Stomach (tissue), 9 donors: ENCODE results near the gene POLE. TPM values are rescaled to one million over a fixed set of nuclear protein-coding genes. Genes with fewer than 3 reads are reported as not detected.
A peak's percentile ranks its signal among the peaks of the same experiment; 100 is the strongest.

Experiments used
- DNase-seq, 2 donors: peaks; one replicate each; pipeline versions ENCODE4 v3.0.0 to v3.0.0-alpha.2; 2013 to 2019
- H3K27ac ChIP-seq, 5 donors: fragments of 200-600 bp in 4 of 5; sonication (generic) in 4 of 5; one replicate each; pipeline ENCODE4 v1.5.1; 2013 to 2019; ENCODE audit warnings: mild to moderate bottlenecking in 1 of 5, moderate library complexity in 1 of 5
- H3K27me3 ChIP-seq, 3 donors: fragments of 200-600 bp; sonication (generic); one replicate each; pipeline ENCODE4 v1.5.1; 2017 to 2019; ENCODE audit warnings: mixed run types in 1 of 3
- H3K36me3 ChIP-seq, 4 donors: fragments of 200-600 bp; sonication (generic); 1 replicate in 3 of 4; 2 replicates in 1 of 4; pipeline ENCODE4 v1.5.1; 2016 to 2019
- H3K4me1 ChIP-seq, 4 donors: fragments of 200-600 bp; sonication (generic); one replicate each; pipeline ENCODE4 v1.5.1; 2016 to 2019
- H3K4me3 ChIP-seq, 4 donors: fragments of 200-600 bp; sonication (generic) in 3 of 4; one replicate each; pipeline ENCODE4 v1.5.1; 2016 to 2019; ENCODE audit warnings: mild to moderate bottlenecking in 1 of 4
- H3K9me3 ChIP-seq, 4 donors: fragments of 200-600 bp; sonication (generic); one replicate each; pipeline ENCODE4 v1.5.1; 2016 to 2019
- EP300 ChIP-seq: sonication (generic); formaldehyde crosslinking; IDR thresholded peaks from one replicate; pipeline ENCODE4 v1.6.1; 2017; ENCODE audit warnings: antibody characterized with exemption
- POLR2A ChIP-seq, 4 donors: fragments of 450-650 bp; IDR thresholded peaks; one replicate each; pipeline ENCODE4 v1.6.1; 2016; ENCODE audit warnings: antibody characterized with exemption in 4 of 4, control low read depth in 2 of 4, mild to moderate bottlenecking in 1 of 4, moderate library complexity in 1 of 4
- POLR2AphosphoS5 ChIP-seq, 3 donors: sonication (generic); formaldehyde crosslinking; IDR thresholded peaks; one replicate each; pipeline ENCODE4 v1.6.1; 2016; ENCODE audit warnings: antibody characterized with exemption in 3 of 3
- WGBS, 5 donors: extraction: QIAGEN DNeasy Blood & Tissue Kit in 3 of 5; methylation state at CpG; one replicate each; pipeline versions ENCODE4 v1.1.5 to v1.1.7; 2013 to 2018; 5-methylcytosine and 5-hydroxymethylcytosine counted together
- intact Hi-C: fragments of 100-400 bp; cut with DNase I; formaldehyde crosslinking; loops from one replicate; pipeline ENCODE4 v1.15.1; 2023; ENCODE audit warnings: low total_unique reads
- polyA plus RNA-seq, 3 donors: library from polyadenylated mRNA; stranded (reverse); fragments of 200-250 nt; gene quantifications; one replicate each; pipeline ENCODE4 v1.2.3, GENCODE V29; 2013
- total RNA-seq, 5 donors: library from RNA; depleted of rRNA; stranded (reverse); fragments of >200 nt; gene quantifications; one replicate each; pipeline versions ENCODE4 v1.1.0 to v1.2.3, GENCODE V29; 2014 to 2016
- TF ChIP-seq, protein P1 (sequence below), 7 experiments: fragments of 450-650 bp in 4 of 7; fragments of 200-600 bp in 3 of 7; sonication (generic) in 3 of 7; IDR thresholded peaks; one replicate each; pipeline ENCODE4 v1.5.1; 2016 to 2019; ENCODE audit warnings: antibody characterized with exemption in 7 of 7, control low read depth in 2 of 7, mild to moderate bottlenecking in 1 of 7
- donor health status: healthy with polysubstance abuse.
- donor health status: Bipolar disorder and iron deficiency.
- donor health status: healthy.

Gene POLE
- total and polyA plus RNA-seq, 8 donors: 12.7 to 144 (median 43.3) TPM

DNA sequence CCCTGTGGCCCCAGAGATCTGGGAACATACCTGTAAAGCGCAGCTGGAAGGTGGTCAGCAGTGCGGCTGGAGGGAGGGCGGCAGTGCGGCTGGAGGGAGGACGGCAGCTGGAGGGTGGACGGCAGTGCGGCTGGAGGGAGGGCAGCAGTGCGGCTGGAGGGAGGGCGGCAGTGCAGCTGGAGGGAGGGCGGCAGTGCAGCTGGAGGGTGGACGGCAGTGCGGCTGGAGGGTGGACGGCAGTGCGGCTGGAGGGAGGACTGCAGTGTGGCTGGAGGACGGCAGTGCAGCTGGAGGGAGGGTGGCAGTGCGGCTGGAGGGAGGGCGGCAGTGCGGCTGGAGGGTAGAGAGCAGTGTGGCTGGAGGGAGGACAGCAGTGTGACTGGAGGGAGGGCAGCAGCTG is 100.2 kb downstream of the POLE start:
- DNase-seq: no peak
- WGBS, 5 donors: 83 to 94% (median 86%) methylated on average over 17 to 18 of the region's 18 CpGs
- Histone ChIP-seq H3K27ac (no peak overlapping the region), H3K4me1 (no peaks in the 10 kb centered on the region), H3K4me3 (no peak overlapping the region), H3K27me3 (peaks cover 0 to 6% (median 0%) of the 10 kb centered on the region in 3 donors), H3K9me3 (no peaks in the 10 kb centered on the region), H3K36me3 (peaks cover 0 to 21% (median 18%) of the 10 kb centered on the region in 4 donors)
- TF ChIP-seq POLR2A (IDR thresholded peaks at IDR 0.05) (no peak), EP300 (no peak), POLR2AphosphoS5 (IDR thresholded peaks at IDR 0.05) (no peak)
- TF ChIP-seq, protein P1, sequence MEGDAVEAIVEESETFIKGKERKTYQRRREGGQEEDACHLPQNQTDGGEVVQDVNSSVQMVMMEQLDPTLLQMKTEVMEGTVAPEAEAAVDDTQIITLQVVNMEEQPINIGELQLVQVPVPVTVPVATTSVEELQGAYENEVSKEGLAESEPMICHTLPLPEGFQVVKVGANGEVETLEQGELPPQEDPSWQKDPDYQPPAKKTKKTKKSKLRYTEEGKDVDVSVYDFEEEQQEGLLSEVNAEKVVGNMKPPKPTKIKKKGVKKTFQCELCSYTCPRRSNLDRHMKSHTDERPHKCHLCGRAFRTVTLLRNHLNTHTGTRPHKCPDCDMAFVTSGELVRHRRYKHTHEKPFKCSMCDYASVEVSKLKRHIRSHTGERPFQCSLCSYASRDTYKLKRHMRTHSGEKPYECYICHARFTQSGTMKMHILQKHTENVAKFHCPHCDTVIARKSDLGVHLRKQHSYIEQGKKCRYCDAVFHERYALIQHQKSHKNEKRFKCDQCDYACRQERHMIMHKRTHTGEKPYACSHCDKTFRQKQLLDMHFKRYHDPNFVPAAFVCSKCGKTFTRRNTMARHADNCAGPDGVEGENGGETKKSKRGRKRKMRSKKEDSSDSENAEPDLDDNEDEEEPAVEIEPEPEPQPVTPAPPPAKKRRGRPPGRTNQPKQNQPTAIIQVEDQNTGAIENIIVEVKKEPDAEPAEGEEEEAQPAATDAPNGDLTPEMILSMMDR (IDR thresholded peaks at IDR 0.05): no peak
- intact Hi-C loops: no loop called here

DNA sequence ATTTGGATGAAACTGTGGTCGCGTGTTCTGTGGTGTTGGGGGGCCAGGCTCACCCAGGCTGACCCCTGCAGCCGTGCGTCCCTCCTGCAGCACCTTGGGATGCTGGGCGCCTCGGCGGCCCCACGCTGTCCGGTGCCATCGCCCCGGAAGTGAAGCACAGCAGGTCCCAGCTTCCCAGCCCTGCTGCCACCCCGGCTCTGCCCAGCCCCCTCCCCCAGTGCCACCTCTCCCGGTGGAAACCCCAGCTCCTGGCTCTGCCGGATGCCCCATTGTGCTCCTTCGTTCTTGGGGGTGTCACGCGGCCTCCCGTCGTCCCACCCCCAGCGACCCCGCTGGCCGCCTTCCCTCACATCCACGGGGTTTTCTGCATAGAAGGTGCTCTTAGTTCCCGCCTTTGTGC is 102.0 kb downstream of the POLE start:
- peaks cover 6 to 38% (median 33%) of the 10 kb centered on the region in 4 donors for H3K36me3 ChIP-seq
- DNase-seq: no peak
- 72 to 80% (median 77%) methylated on average over 18 to 24 of the region's 24 CpGs for WGBS, 5 donors
- no peak overlapping the region for H3K4me3 ChIP-seq
- no peaks in the 10 kb centered on the region for H3K9me3 ChIP-seq
- TF ChIP-seq EP300: no peak
- TF ChIP-seq, protein P1 (IDR thresholded peaks at IDR 0.05): no peak
- no peak for TF ChIP-seq POLR2A (IDR thresholded peaks at IDR 0.05)
- no peak for TF ChIP-seq POLR2AphosphoS5 (IDR thresholded peaks at IDR 0.05)
- intact Hi-C loops: no loop called here
- no peak overlapping the region for H3K27ac ChIP-seq
- no peaks in the 10 kb centered on the region for H3K4me1 ChIP-seq
- H3K27me3 ChIP-seq: no peaks in the 10 kb centered on the region

DNA sequence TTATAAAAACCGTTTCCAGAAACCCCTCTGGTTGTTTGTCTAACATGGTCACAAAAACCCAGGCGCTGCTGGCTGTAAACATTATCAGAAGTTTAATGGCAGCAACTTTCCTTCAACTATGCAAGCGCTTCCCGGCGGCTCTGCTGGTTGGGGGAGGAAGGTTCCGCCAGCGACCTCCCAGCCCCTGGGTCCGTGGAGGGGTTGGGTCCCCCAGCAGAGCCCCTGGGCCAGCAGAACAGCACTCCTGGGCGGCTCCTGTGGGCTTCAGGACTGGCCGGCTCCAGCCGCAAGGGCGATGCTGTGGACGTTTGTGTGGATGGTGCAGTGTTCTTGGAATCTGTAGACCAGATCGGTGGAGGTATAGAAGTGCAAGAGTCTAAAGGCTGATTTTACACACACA is 102.7 kb downstream of the POLE start:
- intact Hi-C loops: no loop called here
- no peaks in the 10 kb centered on the region for H3K9me3 ChIP-seq
- H3K4me3 ChIP-seq: no peak overlapping the region
- H3K27me3 ChIP-seq: no peaks in the 10 kb centered on the region
- TF ChIP-seq EP300 (no peak), POLR2A (IDR thresholded peaks at IDR 0.05) (no peak), POLR2AphosphoS5 (IDR thresholded peaks at IDR 0.05) (no peak)
- TF ChIP-seq, protein P1 (IDR thresholded peaks at IDR 0.05): no peak
- no peaks in the 10 kb centered on the region for H3K4me1 ChIP-seq
- H3K27ac ChIP-seq: no peak overlapping the region
- DNase-seq: no peak
- peaks cover 6 to 45% (median 41%) of the 10 kb centered on the region in 4 donors for H3K36me3 ChIP-seq
- WGBS, 5 donors: 83 to 88% (median 85%) methylated on average over 14 of the region's 14 CpGs

DNA sequence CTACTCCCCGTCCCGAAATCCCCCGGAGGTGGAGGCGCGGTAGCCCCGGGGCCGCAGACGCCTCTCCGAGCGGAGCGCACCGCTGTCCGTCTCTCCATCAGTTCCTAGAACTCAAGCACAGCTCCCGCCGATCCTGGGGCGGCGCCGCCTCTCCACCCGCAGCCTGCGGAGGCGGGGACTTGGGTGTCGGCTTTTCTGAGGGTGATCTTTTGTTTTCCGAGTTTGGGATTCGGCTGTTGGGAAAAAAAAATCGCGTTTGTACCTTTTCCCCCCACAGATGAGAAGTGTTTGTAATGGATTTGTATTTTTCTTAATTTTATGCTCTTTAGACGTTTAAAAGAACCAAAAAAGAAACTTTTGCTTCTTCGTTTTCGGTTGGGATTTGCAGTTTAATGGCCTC is 103.4 kb downstream of the POLE start:
- no peaks in the 10 kb centered on the region for H3K27me3 ChIP-seq
- peak in 1 of 2 donors; percentile 58 for DNase-seq
- TF ChIP-seq POLR2A (IDR thresholded peaks at IDR 0.05) (no peak), POLR2AphosphoS5 (IDR thresholded peaks at IDR 0.05) (no peak), EP300 (no peak)
- TF ChIP-seq, protein P1 (IDR thresholded peaks at IDR 0.05): no peak
- 66 to 80% (median 70%) methylated on average over 16 to 29 of the region's 29 CpGs for WGBS, 5 donors
- H3K4me1 ChIP-seq: no peaks in the 10 kb centered on the region
- H3K4me3 ChIP-seq: no peak overlapping the region
- intact Hi-C loops: no loop called here
- H3K9me3 ChIP-seq: no peaks in the 10 kb centered on the region
- H3K36me3 ChIP-seq: peaks cover 6 to 50% (median 46%) of the 10 kb centered on the region in 4 donors
- no peak overlapping the region for H3K27ac ChIP-seq
